Fibroblast of skin of right quadriceps (primary cell): ENCODE results near the gene EBF3.

Experiments
- DNase-seq: peaks from one replicate; pipeline ENCODE4 v3.0.0-alpha.2; 2013

EBF3 gene, protein sequence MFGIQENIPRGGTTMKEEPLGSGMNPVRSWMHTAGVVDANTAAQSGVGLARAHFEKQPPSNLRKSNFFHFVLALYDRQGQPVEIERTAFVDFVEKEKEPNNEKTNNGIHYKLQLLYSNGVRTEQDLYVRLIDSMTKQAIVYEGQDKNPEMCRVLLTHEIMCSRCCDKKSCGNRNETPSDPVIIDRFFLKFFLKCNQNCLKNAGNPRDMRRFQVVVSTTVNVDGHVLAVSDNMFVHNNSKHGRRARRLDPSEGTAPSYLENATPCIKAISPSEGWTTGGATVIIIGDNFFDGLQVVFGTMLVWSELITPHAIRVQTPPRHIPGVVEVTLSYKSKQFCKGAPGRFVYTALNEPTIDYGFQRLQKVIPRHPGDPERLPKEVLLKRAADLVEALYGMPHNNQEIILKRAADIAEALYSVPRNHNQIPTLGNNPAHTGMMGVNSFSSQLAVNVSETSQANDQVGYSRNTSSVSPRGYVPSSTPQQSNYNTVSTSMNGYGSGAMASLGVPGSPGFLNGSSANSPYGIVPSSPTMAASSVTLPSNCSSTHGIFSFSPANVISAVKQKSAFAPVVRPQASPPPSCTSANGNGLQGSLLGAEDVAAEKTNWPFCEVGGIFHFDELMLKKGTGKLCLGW

DNA sequence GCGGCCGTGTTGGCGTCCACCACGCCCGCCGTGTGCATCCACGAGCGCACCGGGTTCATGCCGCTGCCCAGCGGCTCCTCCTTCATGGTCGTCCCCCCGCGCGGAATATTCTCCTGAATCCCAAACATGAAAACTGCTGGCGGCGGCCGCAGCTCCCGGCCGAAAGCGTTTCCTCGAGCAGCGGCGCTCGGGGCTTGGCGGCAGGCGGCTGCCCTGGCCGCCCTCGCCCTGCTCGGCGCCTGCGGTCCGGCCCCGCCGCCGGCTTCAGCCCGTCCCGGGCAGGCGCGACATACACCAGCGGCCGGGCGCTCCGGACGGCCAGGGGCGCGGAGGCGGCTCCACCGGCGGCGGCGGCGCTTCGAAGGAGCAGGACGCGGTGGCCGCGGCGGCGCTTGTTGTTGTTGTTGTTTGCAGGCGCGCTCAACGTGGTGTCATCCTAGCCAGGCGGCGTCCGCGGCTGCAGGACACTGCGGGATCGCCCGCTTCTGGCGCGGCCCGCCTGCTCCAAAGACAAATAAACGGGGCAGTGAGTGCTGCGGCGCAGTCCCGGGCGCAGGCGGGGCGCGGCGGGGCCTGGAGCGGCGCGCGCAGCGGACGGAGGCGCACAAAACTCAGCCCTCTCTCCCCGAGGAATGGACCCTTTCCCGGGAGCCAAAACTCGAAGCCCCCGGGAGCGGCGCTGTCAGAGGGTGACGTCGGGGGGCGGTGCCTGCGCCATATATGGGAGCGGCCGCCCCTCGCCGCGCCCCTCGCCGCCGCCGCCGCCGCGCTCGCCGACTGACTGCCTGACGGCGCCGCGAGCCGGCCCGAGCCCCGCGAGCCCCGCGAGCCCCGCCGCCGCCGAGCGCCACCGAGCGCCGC, at the start of gene EBF3:
Gene EBF3 (minus strand): TSS at position 634 of the 861 bp plus-strand sequence. CDS start 506 bp downstream, at position 128.
- DNase-seq: peak; percentile 77

DNA sequence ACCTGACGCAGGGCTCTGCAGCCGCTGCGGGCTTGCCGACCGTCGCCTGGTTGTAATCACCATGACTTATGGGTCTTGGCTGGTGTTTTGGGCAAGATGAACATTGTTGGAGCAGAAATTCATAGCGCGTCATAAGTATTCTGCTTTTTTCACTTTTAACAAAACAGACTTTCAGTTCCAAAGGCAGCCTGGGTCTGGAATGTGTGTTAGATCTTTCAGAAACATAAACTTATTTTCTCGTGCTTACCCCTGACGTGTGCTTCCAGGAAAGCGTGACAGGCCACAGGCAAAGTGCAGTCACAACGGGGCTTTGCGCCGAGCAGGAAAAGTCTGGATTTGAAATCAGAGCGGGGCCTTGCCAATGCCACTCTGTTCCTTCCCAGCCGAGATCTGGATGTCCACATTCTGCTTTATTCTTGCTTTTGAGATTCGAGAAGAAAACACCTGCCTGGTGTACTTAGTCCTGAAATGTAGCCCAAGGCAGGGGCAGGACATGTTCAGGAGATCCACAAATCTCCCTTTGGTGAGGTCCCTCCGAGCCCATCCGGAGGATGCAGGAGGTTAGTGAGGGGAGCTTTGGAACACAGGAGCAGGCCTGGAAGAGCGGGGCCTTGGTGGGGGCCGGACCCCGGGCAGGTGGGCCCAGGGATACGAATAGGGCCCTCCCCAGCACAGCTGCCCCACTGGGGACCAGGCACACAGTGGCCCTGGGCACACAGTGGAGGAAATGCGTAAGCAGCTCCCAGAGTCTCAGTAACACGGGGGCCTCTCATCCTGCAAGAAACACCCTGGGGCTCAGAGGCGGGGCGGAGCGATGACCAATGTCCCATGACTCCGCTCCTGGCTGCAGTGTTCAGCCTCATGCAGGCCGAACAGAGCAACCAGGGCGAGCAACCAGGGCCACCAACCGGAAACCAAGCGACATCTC, 49.5 kb upstream of the EBF3 start:
- no peak for DNase-seq

DNA sequence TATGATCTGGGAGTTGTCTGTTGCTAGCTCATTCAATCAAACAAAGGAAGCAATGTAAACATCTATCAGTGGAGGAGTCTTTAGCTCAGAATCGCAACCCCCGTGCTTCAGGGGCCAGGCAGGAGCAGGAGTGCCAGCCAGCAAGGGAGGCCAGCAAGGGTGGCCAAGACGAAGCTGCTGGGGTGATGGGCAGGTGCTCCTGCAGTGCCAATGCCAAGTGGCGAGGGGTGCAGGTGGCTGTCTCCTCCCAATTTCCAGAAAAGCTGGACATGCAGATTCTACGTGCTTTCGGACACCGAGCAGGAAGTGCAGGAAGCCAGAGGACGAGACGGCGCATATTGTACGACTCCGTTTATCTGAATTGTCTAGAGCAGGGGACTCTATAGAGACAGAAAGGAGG, 48.1 kb upstream of the EBF3 start:
- DNase-seq: no peak

DNA sequence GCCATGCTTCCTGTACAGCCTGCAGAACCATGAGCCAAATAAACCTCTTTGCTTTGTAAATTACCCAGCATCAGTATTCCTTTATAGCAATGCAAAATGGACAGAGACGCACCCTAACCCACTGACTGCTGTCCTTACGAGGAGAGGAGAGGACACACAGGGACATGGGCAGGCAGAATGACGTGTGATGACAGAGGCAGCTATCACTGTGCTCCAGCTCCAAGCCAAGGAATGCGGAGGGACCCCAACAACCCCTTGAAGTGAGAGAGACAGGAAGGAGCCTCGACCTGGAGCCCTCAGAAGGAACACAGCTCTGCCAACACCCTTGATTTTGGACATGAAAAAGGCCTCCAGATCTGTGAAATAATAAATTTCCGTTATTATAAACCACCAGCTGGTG, 46.6 kb upstream of the EBF3 start:
- DNase-seq: no peak

DNA sequence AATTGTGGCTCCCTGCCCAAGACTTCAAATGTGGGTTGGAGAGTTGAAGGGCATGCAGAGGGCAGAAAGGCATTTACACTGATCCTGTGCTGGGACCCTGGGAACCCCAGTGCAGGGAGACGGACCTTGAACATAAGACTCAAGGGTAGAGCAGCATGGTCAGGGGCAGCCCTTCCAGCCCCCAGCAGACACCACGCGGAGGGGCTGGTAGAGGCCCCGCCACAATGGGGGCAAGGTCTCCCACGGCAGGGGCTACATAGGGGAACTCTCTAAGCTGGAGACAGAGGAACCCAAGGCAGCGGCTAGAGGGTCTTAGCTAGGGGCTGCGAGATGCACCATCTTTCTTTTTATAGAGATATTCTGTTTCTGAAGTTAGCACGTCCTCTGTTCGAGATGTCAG, 45.2 kb upstream of the EBF3 start:
- no peak for DNase-seq

DNA sequence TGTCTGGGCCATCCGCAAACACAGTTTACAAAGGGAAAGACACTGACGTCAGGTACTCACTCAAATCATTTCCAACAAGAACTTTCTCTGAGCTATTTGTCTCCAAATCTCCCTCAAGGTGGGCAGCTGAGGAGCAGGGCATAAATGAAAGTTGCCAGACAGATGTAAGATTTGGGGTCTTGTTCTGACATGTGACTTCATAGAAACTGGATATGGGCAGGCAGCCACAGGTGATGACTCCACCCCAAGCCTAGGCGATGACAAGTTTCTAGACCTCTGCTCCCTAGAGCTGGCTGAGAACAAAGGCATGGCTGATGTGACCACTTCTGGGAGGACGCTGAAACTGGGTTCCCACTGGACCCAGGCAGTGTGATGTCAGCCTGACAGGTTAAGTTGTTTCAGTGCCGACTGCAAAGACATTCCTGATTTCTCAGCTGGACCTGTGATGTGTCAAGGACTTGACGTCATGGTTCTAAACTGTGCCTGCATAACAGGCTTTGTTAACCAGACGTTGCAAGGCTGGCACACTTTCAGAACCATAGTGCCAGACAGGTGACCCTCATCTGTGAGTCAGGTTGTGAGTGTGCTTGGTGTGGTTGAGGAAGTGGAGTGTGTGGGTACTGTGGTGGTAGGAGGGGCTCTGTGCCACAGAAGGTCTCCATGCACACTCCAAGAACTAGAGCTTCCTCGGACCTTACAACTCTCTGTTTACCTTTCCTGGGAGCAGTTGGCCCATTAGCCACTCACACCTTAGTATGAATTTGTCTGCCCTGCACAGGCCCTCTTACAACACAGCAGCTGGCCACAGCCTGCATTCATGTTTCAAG, 39.9 kb upstream of the EBF3 start:
- DNase-seq: no peak

DNA sequence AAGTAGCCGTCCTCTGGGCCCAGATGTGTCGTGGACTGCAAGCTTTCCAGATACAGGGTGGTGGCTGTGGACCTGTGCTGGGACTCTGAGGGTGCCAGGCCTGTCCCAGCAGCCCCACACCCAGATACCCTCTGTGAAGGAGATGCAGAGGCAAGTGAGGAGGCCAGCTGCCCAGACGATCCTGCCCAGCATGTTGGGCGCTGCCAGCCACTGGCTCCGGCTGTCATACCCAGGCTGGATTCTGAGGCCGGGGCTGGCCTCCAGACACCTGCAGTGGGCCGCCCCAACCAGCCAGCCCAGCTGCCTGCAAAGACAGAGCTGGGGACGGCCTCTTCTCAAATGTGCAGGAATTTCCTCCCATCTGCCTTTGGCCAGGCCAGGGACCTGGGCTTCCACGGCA, 39.1 kb upstream of the EBF3 start:
- no peak for DNase-seq

DNA sequence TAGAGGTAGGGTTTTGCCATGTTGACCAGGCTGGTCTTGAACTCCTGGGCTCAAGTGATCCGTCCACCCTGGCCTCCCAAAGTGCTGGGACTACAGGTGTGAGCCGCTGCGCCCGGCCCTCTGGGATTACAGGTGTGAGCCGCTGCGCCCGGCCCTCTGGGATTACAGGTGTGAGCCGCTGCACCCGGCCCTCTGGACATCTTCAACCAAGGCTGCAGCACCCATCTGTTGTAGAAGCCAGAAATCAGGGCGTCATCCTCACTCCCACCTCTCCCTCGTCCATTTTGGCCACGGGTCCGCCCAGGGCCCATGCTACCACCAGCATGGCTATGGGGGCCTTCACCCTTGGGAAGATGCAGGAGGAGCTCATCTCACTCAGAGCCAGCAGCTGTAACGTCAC, 38.5 kb upstream of the EBF3 start:
- DNase-seq: no peak

DNA sequence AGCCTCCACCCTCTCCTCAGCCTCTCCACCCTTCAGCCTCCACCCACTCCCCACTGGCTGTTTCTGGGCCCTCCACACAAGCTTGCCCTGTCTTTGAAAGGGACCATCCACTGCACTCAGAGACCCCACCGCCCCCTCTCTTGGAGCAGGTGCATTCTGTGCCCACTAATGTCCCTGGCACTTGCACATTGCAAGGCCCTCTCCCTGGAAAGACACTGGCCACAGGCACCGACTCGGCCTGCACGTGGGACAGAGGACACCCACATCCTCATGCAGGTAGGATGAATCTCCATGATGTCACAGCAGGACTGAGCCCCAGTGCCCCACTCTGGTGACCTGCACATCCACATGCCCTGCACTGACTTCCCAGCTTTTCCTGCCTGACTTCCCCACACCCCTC, 36.8 kb upstream of the EBF3 start:
- no peak for DNase-seq

DNA sequence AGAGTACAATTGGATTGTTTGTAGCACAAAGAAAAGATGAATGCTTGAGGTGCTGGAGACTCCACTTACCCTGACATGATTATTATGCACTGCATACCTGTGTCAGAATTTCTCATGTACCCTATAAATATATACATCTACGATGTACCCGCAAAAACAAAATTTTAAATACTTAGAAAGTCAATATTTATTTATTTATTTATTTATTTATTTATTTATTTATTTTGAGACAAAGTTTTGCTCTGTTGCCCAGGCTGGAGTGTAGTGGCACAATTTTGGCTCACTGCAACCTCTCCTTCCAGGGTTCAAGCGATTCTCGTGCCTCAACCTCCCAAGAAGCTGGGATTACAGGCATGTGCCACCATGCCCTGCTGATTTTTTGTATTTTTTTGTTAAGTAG, 35.1 kb upstream of the EBF3 start:
- no peak for DNase-seq

DNA sequence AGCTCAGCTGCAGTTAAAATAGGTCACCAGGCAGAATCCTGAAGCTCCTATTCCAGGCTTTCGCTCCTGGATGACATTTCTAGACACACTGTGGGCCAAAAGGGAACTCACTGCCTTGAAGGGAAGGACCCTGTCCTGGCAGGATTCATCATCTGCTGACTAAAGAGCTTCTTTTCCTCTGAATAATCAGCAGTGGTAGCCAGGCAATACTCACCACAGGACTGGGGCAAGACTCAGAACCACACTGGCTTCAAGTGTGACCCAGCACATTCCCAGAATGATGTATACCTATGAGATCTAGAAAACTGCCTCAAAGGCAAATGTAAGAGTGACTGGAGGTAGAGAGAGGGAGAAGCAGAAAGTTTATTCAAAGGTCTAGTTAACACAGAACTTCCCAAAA, 29.5 kb upstream of the EBF3 start:
- DNase-seq: peak; percentile 79

DNA sequence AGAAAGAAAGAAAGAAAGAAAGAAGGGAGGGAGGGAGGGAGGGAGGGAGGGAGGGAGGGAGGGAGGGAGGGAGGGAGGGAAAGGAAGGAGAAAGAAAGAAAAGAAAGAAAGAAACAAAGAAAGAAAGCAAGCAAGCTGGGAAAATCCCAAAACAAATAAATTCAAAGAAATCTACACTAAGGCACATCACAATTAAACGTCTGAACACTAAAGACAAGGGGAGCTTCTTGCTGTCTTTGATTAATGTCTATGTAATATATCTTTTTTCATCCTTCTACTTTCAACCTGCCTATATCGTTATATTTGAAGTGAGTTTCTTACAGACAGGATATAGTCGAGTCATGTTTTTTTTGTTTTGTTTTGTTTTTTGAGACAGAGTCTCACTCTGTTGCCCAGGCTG, 28.3 kb upstream of the EBF3 start:
- DNase-seq: no peak

DNA sequence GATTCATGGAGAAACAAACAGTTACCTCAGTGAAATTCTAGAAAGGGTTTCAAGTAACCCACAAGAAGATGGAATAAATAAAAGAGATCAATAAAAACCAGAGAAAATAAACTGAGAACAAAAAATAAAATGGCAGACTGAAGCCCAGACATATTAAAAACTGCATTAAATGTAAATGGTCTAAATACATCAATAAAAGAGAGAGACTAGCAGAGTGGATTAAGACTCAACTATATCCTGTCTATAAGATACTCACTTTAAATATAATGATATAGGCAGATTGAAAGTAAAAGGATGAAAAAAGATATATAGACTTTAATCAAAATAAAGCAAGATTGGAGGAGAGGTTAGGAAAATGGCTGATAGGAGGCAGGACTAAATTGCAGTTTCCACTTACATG, 18.8 kb upstream of the EBF3 start:
- no peak for DNase-seq

DNA sequence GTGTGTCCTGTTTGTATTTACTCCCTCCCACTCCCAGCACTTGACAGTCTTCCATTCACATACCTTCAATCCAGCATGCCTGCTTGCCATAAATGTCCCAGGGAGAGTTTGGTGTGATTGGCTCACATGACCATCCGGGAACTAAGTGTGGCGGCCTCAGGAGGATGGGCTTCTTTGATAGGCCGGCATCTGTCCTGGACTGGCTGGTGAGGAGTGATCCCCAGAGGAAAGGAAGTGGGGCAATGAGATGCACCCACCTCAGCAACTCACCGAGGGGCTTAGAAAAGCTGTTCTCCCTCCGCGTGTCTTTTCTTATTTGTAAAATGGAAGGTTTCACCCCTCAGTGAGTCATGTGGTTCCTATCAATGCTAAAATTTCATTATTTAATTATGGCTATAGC, 14.9 kb upstream of the EBF3 start:
- DNase-seq: no peak

DNA sequence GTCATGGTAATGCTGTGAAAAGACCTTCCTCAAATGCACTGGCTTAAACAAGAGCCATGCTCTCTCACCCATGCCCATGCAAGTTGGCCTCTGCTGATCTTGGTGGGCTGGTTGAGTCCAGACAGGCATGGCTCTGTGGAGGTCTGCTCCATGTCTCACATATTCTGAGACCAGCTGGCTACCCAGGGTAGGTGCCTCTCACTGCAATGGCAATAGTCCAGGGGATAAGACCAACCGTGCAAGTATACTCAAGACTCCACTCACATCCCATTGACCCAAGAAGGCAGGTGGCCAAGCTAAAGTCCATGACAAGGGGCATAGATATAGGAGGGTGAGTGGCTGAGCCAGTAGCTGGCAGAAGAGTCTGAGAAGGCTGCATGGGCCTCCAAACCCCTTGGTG, 14.2 kb upstream of the EBF3 start:
- DNase-seq: no peak

DNA sequence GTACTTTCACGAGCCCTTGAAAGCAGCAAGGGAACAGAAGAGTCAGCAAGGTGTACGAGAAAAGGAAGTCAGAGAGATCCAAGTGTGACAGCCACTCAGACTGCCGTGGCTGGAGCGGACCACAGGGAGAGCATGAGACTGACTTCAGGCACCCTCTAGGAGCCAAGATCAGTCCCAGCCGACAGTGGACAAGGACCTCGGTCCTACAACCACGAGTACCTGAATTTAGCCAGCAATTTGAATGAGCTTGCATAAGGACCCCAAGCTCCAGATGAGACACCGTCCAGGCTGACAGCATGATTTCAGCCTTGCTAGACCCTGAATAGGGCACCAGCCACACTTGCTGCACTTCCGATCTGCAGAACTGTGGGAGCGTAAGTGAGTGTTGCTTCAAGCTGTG, 13.7 kb upstream of the EBF3 start:
- no peak for DNase-seq

DNA sequence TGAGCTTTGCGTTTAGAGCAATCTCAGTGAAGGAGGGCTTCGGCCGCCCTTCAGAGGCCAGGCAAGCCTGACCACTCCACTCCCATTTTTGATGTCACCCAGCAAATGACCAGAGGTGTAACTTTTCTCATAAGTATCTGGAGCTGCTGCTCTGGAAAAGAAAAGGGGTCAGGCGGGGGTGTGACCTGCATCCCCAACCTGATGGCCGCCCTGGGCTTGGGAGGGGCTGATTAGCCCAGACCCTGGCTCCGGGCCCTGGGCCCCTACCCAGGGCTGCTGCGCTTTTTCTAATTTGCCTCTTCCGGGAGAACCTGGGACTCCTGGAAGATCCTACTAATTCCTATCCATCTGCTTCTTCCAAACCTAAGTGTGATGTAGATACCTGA, 9.6 kb upstream of the EBF3 start:
- no peak for DNase-seq

DNA sequence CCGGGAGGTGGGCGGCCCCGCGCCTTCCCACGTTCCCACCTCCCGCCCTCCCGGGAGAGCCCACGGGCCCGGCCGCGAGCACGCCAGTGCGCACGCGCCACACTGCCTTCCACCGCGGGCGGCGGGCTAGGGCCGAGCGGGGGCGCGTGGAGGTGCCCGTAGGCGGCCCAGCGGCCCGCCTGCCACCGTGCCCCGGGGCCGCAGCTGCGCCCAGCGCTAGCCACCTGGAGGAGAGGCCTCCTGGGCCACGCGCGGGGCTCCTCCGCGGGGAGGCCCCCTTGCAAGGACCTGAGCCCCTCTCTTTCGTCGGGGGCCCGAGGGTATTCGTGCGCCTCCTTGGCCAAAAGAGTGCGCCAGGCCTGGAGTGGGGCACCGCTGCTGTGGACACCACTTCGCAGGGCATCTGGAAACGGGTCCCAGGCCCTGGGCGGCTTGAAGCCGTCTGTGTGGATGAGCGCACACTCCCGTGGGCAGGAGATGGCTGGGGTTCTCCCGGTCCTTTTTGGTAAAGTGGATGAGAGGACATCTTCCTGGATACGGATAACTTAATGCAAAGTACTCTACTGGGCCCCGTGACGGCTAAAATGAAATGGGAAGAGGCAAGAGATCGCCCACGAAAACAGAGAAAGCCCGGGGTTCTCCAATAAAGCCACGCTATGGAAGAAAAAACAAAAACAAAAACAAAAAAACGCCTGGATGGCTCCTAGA, 9.0 kb upstream of the EBF3 start:
- DNase-seq: no peak

DNA sequence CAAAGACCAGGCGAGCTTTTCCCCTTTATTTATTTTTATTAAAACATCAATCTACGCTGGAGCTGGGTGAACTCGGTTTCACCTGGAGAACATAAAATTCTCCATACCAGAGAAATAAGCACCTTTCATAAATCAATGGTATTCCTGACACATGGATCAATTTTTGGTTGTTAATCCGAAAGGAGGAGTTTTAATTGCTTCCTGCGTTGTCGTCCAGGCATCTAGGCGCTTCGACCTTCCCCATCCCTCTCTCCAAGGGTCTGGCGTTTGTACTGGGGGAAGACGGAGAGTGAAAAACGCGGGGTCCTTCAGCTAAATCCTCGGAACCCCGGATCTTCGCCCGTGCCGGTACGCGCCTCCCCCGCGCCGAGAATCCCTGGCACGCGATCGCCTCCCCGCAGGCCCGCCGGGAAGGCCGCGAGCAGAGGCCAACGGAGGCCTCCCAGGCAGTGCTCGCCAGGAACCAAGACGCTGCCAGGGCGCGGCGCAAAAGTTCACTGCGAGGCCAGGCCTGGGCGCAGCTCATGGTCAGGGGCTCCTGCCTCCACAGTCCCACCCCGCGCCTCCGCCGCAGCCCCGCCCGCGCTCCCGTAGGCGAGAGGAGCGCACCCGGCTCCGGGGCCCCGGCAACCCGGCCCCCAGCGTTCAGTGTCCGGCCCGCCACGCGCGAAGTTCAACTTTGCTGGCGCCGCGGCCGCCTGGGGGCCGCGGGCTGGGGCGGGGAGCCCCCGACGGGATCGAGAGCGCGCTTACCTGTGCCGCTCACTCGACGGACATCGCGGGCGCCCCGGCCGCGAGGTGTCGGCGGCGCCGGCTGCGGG, 8.3 kb upstream of the EBF3 start:
- no peak for DNase-seq
